ENCODE data around the gene AFF3.

Gene AFF3

DNA sequence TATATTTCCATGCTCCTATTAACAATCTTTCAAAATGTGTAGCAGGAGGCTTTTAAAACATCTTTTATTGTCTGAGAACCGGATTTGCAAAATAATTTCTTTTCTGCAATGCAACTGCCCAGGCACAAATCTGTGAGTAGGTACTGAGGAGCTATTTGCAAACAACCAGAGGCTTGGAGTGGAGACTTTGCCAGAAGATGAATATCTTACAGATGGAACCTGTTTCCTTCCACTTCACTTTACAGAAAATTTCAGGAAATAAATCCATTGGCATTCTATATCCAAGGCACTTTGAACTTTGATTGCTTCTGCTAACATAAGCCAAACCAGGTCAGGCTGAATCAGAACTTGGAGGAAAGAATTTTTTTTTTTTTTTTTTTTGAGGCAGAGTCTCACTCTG, 415.2 kb downstream of the AFF3 start:
- DNase-seq: no peak

GRCh38 chr2:99726691-99727090, 415.7 kb downstream of the AFF3 start:
- no peak for DNase-seq

GRCh38 chr2:99725820-99726219, 416.6 kb downstream of the AFF3 start:
- no peak for DNase-seq

- no peak for DNase-seq
These were observed 419.9 kb downstream of the AFF3 start for GRCh38 chr2:99722476-99722875.

GRCh38 chr2:99719102-99719501, 423.3 kb downstream of the AFF3 start:
- DNase-seq: no peak

- DNase-seq: no peak
These were observed 426.4 kb downstream of the AFF3 start for GRCh38 chr2:99715956-99716355.

DNA sequence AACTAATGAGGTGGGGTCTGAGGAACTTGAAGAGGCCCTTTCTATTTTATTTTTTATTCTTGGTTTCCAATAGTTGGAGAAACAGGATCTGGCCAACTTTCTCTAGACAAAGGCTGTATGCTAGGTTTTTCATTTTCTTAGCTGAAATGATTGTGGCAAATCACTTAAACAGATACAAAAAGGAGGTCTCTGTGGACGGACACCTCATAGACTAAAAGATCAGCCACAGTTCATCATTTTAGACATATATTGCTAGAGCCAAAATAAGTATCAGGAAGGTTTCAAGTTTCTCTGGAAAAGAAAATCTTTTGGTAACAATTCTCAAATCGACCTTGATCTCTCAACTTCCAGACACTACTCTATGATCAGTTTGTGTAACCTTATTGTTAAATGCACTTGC, 428.0 kb downstream of the AFF3 start:
- no peak for DNase-seq

- no peak for DNase-seq
These were observed 431.2 kb downstream of the AFF3 start for GRCh38 chr2:99711144-99711543.

GRCh38 chr2:99710721-99711120, 431.7 kb downstream of the AFF3 start:
- DNase-seq: no peak

- no peak for DNase-seq
These were observed 433.2 kb downstream of the AFF3 start for GRCh38 chr2:99709229-99709628.

- DNase-seq: no peak
These were observed 434.2 kb downstream of the AFF3 start for GRCh38 chr2:99708231-99708630.

DNA sequence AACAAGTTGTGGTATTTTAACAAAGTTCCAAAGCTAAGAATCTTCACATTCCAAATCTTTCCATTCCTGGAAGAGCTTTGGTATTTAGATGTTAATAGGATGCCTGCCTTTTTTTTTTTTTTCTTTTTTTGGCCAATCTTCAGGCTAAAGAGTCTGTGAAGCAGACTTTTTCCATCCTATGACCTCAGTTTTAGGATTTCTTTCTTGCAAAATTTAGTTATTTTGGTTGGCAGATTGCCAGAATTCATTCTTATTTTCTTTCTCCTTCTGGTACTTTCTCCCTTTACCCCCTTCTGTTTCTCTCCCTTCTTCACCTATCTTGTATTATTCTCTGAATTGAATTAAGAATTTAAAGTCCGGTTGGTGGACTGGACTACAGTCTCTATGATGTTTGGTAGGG, 434.8 kb downstream of the AFF3 start:
- no peak for DNase-seq

GRCh38 chr2:99706735-99707134, 435.7 kb downstream of the AFF3 start:
- no peak for DNase-seq

GRCh38 chr2:99701503-99701902, 440.9 kb downstream of the AFF3 start:
- DNase-seq: no peak

GRCh38 chr2:99700482-99701398, 441.6 kb downstream of the AFF3 start:
- DNase-seq: no peak

DNA sequence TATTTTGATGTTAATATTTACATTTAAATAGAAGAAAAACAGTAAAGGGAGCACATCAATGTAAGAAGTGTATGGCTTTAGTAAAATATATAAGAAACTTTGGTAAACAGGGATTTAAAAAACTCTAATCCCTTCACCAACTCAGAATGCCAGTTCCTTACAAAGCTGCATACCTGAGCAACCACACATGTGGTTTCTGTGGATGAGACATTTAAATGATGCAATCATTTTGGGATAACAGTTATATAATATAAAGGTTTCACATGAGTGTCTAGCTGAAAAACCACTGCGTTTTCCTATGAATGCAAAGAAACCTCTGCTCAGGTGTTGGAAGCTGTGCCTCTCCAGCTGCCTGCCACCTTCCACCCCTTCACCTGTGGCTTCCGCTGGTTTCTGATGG, 443.5 kb downstream of the AFF3 start:
- no peak for DNase-seq

GRCh38 chr2:99697811-99698568, 444.4 kb downstream of the AFF3 start:
- peak; percentile 30 for DNase-seq

GRCh38 chr2:99695944-99696253, 446.5 kb downstream of the AFF3 start:
- no peak for DNase-seq

GRCh38 chr2:99695130-99695943, 447.1 kb downstream of the AFF3 start:
- DNase-seq: no peak

DNA sequence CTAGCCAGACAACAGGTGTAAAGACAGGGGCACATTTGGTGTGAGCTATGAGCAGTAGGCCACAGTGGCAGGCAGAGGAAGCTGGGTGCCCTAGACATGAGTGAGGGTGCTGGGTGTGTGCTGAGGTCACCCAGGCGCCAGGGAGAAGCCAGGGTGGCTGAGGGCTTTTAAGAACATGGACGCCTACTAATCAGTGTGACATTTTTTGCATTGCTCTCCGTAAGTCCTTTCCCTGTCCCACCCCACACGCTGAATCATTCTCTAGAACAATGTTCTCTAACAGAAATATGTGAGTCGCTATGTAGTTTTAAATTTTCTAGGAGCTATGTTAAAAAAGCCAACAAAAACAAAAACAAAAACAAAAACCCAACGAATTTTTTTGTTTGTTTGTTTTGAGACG, 448.1 kb downstream of the AFF3 start:
- no peak for DNase-seq

GRCh38 chr2:99692785-99693184, 449.6 kb downstream of the AFF3 start:
- no peak for DNase-seq

GRCh38 chr2:99691926-99692325, 450.5 kb downstream of the AFF3 start:
- no peak for DNase-seq

GRCh38 chr2:99689145-99689742, 453.1 kb downstream of the AFF3 start:
- no peak for DNase-seq
